T-helper 2 cell (primary cell): Measurements from ENCODE around the gene SLC12A7.
A peak's percentile ranks its signal among the peaks of the same experiment; 100 is the strongest.
"Not testable (repeated sequence)": the region's sequence is repeated elsewhere in the genome, so short reads cannot be mapped to it uniquely, and the experiment has no call there.

ENCODE experiments used
- DNase-seq, 5 experiments: peaks; one replicate each; pipeline versions ENCODE4 v3.0.0 to v3.0.0-alpha.2; 2012 to 2022

SLC12A7 gene

GRCh38 chr5:1109542-1110306, 2.1 kb downstream of the SLC12A7 start:
- DNase-seq = no peak

- DNase-seq = no peak
These were observed 3.0 kb downstream of the SLC12A7 start for GRCh38 chr5:1108865-1109174.

- DNase-seq = no peak
These were observed 3.6 kb downstream of the SLC12A7 start for GRCh38 chr5:1108023-1108864.

- DNase-seq = peak in 1 of 5 experiments; percentile 9
These were observed 4.5 kb downstream of the SLC12A7 start for GRCh38 chr5:1107167-1108022.

GRCh38 chr5:1106385-1107166, 5.3 kb downstream of the SLC12A7 start:
- no peak for DNase-seq

GRCh38 chr5:1105350-1106265, 6.3 kb downstream of the SLC12A7 start:
- DNase-seq = peak in 3 of 5 experiments; percentile 37 to 89 (median 80)

- DNase-seq = peak in 2 of 5 experiments; percentile 74 to 89
These were observed 7.4 kb downstream of the SLC12A7 start for GRCh38 chr5:1104327-1105006.

- DNase-seq = peak in 2 of 5 experiments; percentile 15 to 20
These were observed 8.1 kb downstream of the SLC12A7 start for GRCh38 chr5:1103505-1104326.

GRCh38 chr5:1103093-1103492, 8.8 kb downstream of the SLC12A7 start:
- DNase-seq = no peak

GRCh38 chr5:1101961-1102713, 9.7 kb downstream of the SLC12A7 start:
- no peak for DNase-seq

- no peak for DNase-seq
These were observed 10.9 kb downstream of the SLC12A7 start for GRCh38 chr5:1100664-1101574.

GRCh38 chr5:1099926-1100663, 11.8 kb downstream of the SLC12A7 start:
- no peak for DNase-seq

GRCh38 chr5:1098986-1099597, 12.8 kb downstream of the SLC12A7 start:
- peak in 1 of 5 experiments; percentile 16 for DNase-seq

- not testable (repeated sequence) for DNase-seq
These were observed 13.9 kb downstream of the SLC12A7 start for GRCh38 chr5:1097988-1098385.

GRCh38 chr5:1097381-1097987, 14.4 kb downstream of the SLC12A7 start:
- no peak for DNase-seq

GRCh38 chr5:1096838-1097237, 15.0 kb downstream of the SLC12A7 start:
- DNase-seq = no peak
